SK-N-SH (cell line): Measurements from ENCODE around the gene PSMC3. TPM values are rescaled to one million over a fixed set of nuclear protein-coding genes. Genes with fewer than 3 reads are reported as not detected.

ENCODE experiments used
- CTCF ChIA-PET: fragments of 300-600, 350-600 bp; formaldehyde crosslinking; extraction: SDS; loops from one replicate; lab custom pipeline; 2021; lab: Yijun Ruan, JAX
- POLR2A ChIA-PET: fragments of 350-600 bp; sonication (Branson Sonifier 250); formaldehyde crosslinking; extraction: SDS; loops from one replicate; lab custom pipeline; 2020; ENCODE audit warnings: antibody characterized with exemption, inconsistent platforms; lab: Yijun Ruan, JAX
- DNase-seq: peaks from one replicate; pipeline ENCODE4 v3.0.0; 2012
- H2AFZ ChIP-seq: fragments of 200-600 bp; sonication (generic); 2 replicates; pipeline ENCODE4 v1.8.1; 2016; ENCODE audit warnings: antibody characterized with exemption, mild to moderate bottlenecking, low read depth
- H3F3A ChIP-seq: fragments of 200-600 bp; sonication (generic); replicated peaks from 2 replicates; pipeline ENCODE3; 2016; ENCODE audit warnings: antibody characterized with exemption, mild to moderate bottlenecking; ENCODE audit not compliant: insufficient read depth
- H3K27ac ChIP-seq, 2 experiments: fragments of 200-500 bp in 1 of 2; fragments of 200-600 bp in 1 of 2; sonication (Bioruptor generic) in 1 of 2; sonication (generic), shearing (Covaris generic) in 1 of 2; 2 replicates each; pipeline versions ENCODE4 v1.5.1 to v1.6.1; 2014 to 2016; ENCODE audit warnings: low read depth in 2 of 2, inconsistent platforms in 1 of 2, low read length in 1 of 2, mild to moderate bottlenecking in 1 of 2, mixed read lengths in 1 of 2
- H3K27me3 ChIP-seq: fragments of 200-600 bp; sonication (generic), shearing (Covaris generic); 2 replicates; pipeline ENCODE4 v1.6.1; 2016; ENCODE audit warnings: mixed run types; ENCODE audit not compliant: insufficient read depth
- H3K36me3 ChIP-seq, 2 experiments: fragments of 200-500 bp in 1 of 2; fragments of 200-600 bp in 1 of 2; sonication (Bioruptor generic) in 1 of 2; sonication (generic) in 1 of 2; replicated peaks in 1 of 2; 2 replicates each; pipeline versions ENCODE3 to v1.5.1; 2014 to 2016; ENCODE audit warnings: low read length in 1 of 2, mild to moderate bottlenecking in 1 of 2; ENCODE audit not compliant: insufficient read depth in 2 of 2, control insufficient read depth in 1 of 2
- H3K4me1 ChIP-seq, 2 experiments: fragments of 200-500 bp in 1 of 2; fragments of 200-600 bp in 1 of 2; sonication (Bioruptor generic) in 1 of 2; sonication (generic), shearing (Covaris generic) in 1 of 2; 2 replicates each; pipeline versions ENCODE4 v1.5.1 to v1.6.1; 2014 to 2016; ENCODE audit warnings: low read depth in 1 of 2, low read length in 1 of 2, mixed run types in 1 of 2; ENCODE audit not compliant: insufficient read depth in 2 of 2, control insufficient read depth in 1 of 2
- H3K4me2 ChIP-seq: fragments of 200-600 bp; sonication (generic), shearing (Covaris generic); 2 replicates; pipeline ENCODE4 v1.6.1; 2017; ENCODE audit warnings: mixed run types
- H3K4me3 ChIP-seq, 2 experiments: fragments of 200-500 bp in 1 of 2; fragments of 200-600 bp in 1 of 2; sonication (Bioruptor generic) in 1 of 2; sonication (generic), shearing (Covaris generic) in 1 of 2; 2 replicates each; pipeline versions ENCODE4 v1.5.1 to v1.8.1; 2014 to 2016; ENCODE audit warnings: low read depth in 2 of 2, inconsistent platforms in 1 of 2, low read length in 1 of 2, mild to moderate bottlenecking in 1 of 2, mixed read lengths in 1 of 2, moderate library complexity in 1 of 2
- H3K79me2 ChIP-seq: fragments of 200-600 bp; sonication (generic); 2 replicates; pipeline ENCODE4 v1.8.1; 2017; ENCODE audit warnings: mild to moderate bottlenecking; ENCODE audit not compliant: insufficient read depth
- H3K9ac ChIP-seq: fragments of 200-600 bp; sonication (generic); 2 replicates; pipeline ENCODE4 v1.6.1; 2017; ENCODE audit warnings: mixed run types
- H3K9me2 ChIP-seq: fragments of 200-600 bp; sonication (generic); 2 replicates; pipeline ENCODE4 v1.6.1; 2017; ENCODE audit warnings: mixed run types
- H3K9me3 ChIP-seq: fragments of 200-600 bp; sonication (generic); 2 replicates; pipeline ENCODE4 v1.6.1; 2017; ENCODE audit warnings: mixed run types, mild to moderate bottlenecking, moderate library complexity
- H4K20me1 ChIP-seq: fragments of 200-600 bp; sonication (generic); 2 replicates; pipeline ENCODE4 v1.6.1; 2017; ENCODE audit warnings: mild to moderate bottlenecking, mixed run types; ENCODE audit not compliant: insufficient read depth
- EP300 ChIP-seq, 2 experiments: IDR thresholded peaks; 2 replicates each; pipeline versions ENCODE4 v1.4.0 to v1.6.1; 2012; ENCODE audit warnings: borderline replicate concordance in 1 of 2, low read depth in 1 of 2, low read length in 1 of 2
- FOSL2 ChIP-seq: IDR thresholded peaks from 2 replicates; pipeline ENCODE4 v1.4.0; 2012; ENCODE audit warnings: low read depth, mild to moderate bottlenecking, moderate library complexity, borderline replicate concordance
- GABPA ChIP-seq: IDR thresholded peaks from 2 replicates; pipeline ENCODE4 v1.4.0; 2012; ENCODE audit warnings: low read depth, mild to moderate bottlenecking
- JUND ChIP-seq: IDR thresholded peaks from 2 replicates; pipeline ENCODE4 v1.4.0; 2012
- MXI1 ChIP-seq: IDR thresholded peaks from 2 replicates; pipeline ENCODE4 v1.6.1; 2012; ENCODE audit warnings: mild to moderate bottlenecking, low read depth, low read length, improper control_type of control experiment
- NFIC ChIP-seq: IDR thresholded peaks from 2 replicates; pipeline ENCODE4 v1.4.0; 2012; ENCODE audit warnings: borderline replicate concordance
- RXRA ChIP-seq: IDR thresholded peaks from 2 replicates; pipeline ENCODE4 v1.4.0; 2012; ENCODE audit warnings: low read depth, mild to moderate bottlenecking, borderline replicate concordance
- SIN3A ChIP-seq: IDR thresholded peaks from 2 replicates; pipeline ENCODE4 v1.6.1; 2012; ENCODE audit warnings: low read depth, mild to moderate bottlenecking, low read length, moderate library complexity, borderline replicate concordance
- SMC3 ChIP-seq: IDR thresholded peaks from 2 replicates; pipeline ENCODE4 v1.6.1; 2012; ENCODE audit warnings: low read depth, low read length, improper control_type of control experiment
- TCF12 ChIP-seq: IDR thresholded peaks from 2 replicates; pipeline ENCODE4 v1.4.0; 2012
- TEAD4 ChIP-seq: IDR thresholded peaks from 2 replicates; pipeline ENCODE4 v1.4.0; 2012; ENCODE audit warnings: mild to moderate bottlenecking, borderline replicate concordance; ENCODE audit not compliant: insufficient read depth
- YY1 ChIP-seq: IDR thresholded peaks from 2 replicates; pipeline ENCODE4 v1.4.0; 2012; ENCODE audit warnings: low read depth, mild to moderate bottlenecking
- ZBTB33 ChIP-seq: IDR thresholded peaks from 2 replicates; pipeline ENCODE4 v1.4.0; 2012; ENCODE audit warnings: low read depth, borderline replicate concordance
- WGBS: methylation state at CpG from one replicate; pipeline ENCODE4 v1.1.6; 2017; ENCODE audit warnings: low lambda C conversion rate; 5-methylcytosine and 5-hydroxymethylcytosine counted together
- polyA plus RNA-seq, 3 experiments: library from polyadenylated mRNA; depleted of rRNA; stranded (reverse); fragments of >200 nt; gene quantifications; 2 replicates each; pipeline ENCODE4 v1.2.3, GENCODE V29; 2012
- TF ChIP-seq, protein P1 (sequence below): fragments of 150-350 bp; IDR thresholded peaks from 2 replicates; pipeline ENCODE4 v1.6.1; 2016; ENCODE audit warnings: mild to moderate bottlenecking, low read depth, low read length
- TF ChIP-seq, protein P2 (sequence below): IDR thresholded peaks from 2 replicates; pipeline ENCODE4 v1.6.1; 2012; ENCODE audit warnings: mild to moderate bottlenecking, low read depth, low read length, moderate library complexity
- TF ChIP-seq, protein P3 (sequence below): IDR thresholded peaks from 2 replicates; pipeline ENCODE4 v1.4.0; 2012; ENCODE audit warnings: low read depth
- TF ChIP-seq, protein P4 (sequence below): IDR thresholded peaks from 2 replicates; pipeline ENCODE4; 2012

PSMC3 gene
- polyA plus RNA-seq, 1 of the 3 experiments (the other 2 are of a cell fraction) = 184 TPM

DNA sequence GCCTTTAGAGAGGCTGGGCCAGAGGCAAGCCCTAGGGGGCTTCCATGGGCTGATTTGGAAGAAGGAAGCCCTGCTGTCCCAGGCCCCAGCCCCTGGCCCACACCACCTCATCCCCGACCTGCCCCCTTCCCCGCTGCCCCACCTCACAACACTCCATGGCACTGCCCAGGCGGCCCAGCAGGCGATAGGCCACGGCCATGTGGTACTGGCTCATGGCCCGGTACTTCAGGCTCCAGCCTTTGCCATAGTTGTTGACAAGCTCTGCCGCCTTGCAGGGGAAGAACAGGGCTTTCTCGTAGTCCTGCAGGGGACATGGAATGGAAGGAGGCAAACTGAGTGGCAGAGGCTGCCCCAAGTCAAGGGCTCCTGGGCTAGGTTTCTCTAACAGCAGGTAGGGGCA lies 16.3 kb upstream of the PSMC3 start (continued):
- TF ChIP-seq YY1 = no peak

DNA sequence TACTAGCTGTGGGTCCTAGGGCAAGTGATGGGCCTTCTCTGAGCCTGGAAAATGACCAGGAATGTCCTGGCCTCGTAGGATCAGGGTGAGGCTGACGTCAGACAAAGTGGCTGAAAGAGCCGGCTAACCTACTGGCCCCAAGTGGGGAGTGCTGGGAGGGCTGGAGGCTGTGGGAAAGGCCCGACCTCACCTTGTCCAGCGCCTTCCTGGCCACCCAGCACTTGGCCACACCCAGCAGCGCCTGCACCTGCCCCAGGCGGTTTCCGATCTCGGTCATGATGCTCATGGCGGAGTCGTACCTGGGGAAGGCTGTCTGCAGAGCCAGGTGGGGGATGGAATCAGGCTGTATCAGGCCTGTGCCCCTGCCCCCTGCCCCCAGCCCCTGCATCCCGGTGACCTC lies 15.2 kb upstream of the PSMC3 start:
- Histone ChIP-seq H3K27ac (no peak overlapping the region), H3K9me2 (no peaks in the 10 kb centered on the region), H3K4me3 (no peak overlapping the region), H4K20me1 (no peaks in the 10 kb centered on the region), H3K36me3 (no peaks in the 10 kb centered on the region), H3K9me3 (no peaks in the 10 kb centered on the region), H3K4me1 (no peaks in the 10 kb centered on the region; a peak in 1 of 4 replicates), H2AFZ (no peak overlapping the region), H3K79me2 (no peaks in the 10 kb centered on the region), H3K27me3 (no peaks in the 10 kb centered on the region), H3F3A (no peaks in the 10 kb centered on the region), H3K4me2 (no peak overlapping the region), H3K9ac (no peak overlapping the region)
- CTCF ChIA-PET = interaction anchor here (1.5 kb wide), 1 partner anchor 13 kb away, joined by 5 read pairs; no protein-coding TSS in a partner anchor
- TF ChIP-seq GABPA = no peak
- no peak for TF ChIP-seq TCF12
- no peak for DNase-seq
- 90% methylated on average over 12 of the region's 12 CpGs for WGBS
- POLR2A ChIA-PET = no interaction called here

- POLR2A ChIA-PET = no interaction called here
- no peaks in the 10 kb centered on the region for H4K20me1 ChIP-seq
- CTCF ChIA-PET = interaction anchor here (0.7 to 1.5 kb wide), 2 partner anchors 14 to 28 kb away, joined by 3 to 5 read pairs; no protein-coding TSS in a partner anchor
- no peaks in the 10 kb centered on the region for H3K9me3 ChIP-seq
- no peaks in the 10 kb centered on the region for H3K27me3 ChIP-seq
- H3K9ac ChIP-seq = no peak overlapping the region
- peak; percentile 11 for DNase-seq
- H3K4me1 ChIP-seq = no peaks in the 10 kb centered on the region; a peak in 1 of 4 replicates
- no peaks in the 10 kb centered on the region for H3K36me3 ChIP-seq
- no peaks in the 10 kb centered on the region for H3K79me2 ChIP-seq
- TF ChIP-seq SIN3A (no peak), TEAD4 (no peak), EP300 (IDR thresholded peaks at IDR 0.05; ENCODE audit: borderline replicate concordance in 1 of 2, low read depth in 1 of 2, low read length in 1 of 2) (no peak), SMC3 (no peak), FOSL2 (no peak), ZBTB33 (no peak), RXRA (no peak), MXI1 (no peak), NFIC (no peak), JUND (no peak)
- TF ChIP-seq, protein P1, sequence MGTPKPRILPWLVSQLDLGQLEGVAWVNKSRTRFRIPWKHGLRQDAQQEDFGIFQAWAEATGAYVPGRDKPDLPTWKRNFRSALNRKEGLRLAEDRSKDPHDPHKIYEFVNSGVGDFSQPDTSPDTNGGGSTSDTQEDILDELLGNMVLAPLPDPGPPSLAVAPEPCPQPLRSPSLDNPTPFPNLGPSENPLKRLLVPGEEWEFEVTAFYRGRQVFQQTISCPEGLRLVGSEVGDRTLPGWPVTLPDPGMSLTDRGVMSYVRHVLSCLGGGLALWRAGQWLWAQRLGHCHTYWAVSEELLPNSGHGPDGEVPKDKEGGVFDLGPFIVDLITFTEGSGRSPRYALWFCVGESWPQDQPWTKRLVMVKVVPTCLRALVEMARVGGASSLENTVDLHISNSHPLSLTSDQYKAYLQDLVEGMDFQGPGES = no peak
- TF ChIP-seq, protein P2, sequence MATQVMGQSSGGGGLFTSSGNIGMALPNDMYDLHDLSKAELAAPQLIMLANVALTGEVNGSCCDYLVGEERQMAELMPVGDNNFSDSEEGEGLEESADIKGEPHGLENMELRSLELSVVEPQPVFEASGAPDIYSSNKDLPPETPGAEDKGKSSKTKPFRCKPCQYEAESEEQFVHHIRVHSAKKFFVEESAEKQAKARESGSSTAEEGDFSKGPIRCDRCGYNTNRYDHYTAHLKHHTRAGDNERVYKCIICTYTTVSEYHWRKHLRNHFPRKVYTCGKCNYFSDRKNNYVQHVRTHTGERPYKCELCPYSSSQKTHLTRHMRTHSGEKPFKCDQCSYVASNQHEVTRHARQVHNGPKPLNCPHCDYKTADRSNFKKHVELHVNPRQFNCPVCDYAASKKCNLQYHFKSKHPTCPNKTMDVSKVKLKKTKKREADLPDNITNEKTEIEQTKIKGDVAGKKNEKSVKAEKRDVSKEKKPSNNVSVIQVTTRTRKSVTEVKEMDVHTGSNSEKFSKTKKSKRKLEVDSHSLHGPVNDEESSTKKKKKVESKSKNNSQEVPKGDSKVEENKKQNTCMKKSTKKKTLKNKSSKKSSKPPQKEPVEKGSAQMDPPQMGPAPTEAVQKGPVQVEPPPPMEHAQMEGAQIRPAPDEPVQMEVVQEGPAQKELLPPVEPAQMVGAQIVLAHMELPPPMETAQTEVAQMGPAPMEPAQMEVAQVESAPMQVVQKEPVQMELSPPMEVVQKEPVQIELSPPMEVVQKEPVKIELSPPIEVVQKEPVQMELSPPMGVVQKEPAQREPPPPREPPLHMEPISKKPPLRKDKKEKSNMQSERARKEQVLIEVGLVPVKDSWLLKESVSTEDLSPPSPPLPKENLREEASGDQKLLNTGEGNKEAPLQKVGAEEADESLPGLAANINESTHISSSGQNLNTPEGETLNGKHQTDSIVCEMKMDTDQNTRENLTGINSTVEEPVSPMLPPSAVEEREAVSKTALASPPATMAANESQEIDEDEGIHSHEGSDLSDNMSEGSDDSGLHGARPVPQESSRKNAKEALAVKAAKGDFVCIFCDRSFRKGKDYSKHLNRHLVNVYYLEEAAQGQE = no peak
- TF ChIP-seq, protein P3, sequence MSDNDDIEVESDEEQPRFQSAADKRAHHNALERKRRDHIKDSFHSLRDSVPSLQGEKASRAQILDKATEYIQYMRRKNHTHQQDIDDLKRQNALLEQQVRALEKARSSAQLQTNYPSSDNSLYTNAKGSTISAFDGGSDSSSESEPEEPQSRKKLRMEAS = no peak
- TF ChIP-seq, protein P4, sequence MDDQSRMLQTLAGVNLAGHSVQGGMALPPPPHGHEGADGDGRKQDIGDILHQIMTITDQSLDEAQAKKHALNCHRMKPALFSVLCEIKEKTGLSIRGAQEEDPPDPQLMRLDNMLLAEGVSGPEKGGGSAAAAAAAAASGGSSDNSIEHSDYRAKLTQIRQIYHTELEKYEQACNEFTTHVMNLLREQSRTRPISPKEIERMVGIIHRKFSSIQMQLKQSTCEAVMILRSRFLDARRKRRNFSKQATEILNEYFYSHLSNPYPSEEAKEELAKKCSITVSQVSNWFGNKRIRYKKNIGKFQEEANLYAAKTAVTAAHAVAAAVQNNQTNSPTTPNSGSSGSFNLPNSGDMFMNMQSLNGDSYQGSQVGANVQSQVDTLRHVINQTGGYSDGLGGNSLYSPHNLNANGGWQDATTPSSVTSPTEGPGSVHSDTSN = no peak
- H2AFZ ChIP-seq = no peak overlapping the region
- H3K27ac ChIP-seq = no peak overlapping the region
- H3K4me3 ChIP-seq = no peak overlapping the region
- WGBS = 90% methylated on average over 2 of the region's 2 CpGs
- H3K4me2 ChIP-seq = no peak overlapping the region
- no peaks in the 10 kb centered on the region for H3K9me2 ChIP-seq
- H3F3A ChIP-seq = no peaks in the 10 kb centered on the region
Observed at GRCh38 chr11:47440054-47440476, 13.8 kb upstream of the PSMC3 start.
